Cardiac atrium fibroblast (primary cell): ENCODE data around the gene PDCD7. TPM values are rescaled to one million over a fixed set of nuclear protein-coding genes. Genes with fewer than 3 reads are reported as not detected.

ENCODE experiments used
- total RNA-seq: library from RNA; depleted of rRNA; stranded (reverse); fragments of >200 nt; gene quantifications from 2 replicates; pipeline ENCODE4 v1.2.3, GENCODE V29; 2015

PDCD7 gene, protein sequence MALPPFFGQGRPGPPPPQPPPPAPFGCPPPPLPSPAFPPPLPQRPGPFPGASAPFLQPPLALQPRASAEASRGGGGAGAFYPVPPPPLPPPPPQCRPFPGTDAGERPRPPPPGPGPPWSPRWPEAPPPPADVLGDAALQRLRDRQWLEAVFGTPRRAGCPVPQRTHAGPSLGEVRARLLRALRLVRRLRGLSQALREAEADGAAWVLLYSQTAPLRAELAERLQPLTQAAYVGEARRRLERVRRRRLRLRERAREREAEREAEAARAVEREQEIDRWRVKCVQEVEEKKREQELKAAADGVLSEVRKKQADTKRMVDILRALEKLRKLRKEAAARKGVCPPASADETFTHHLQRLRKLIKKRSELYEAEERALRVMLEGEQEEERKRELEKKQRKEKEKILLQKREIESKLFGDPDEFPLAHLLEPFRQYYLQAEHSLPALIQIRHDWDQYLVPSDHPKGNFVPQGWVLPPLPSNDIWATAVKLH
- total RNA-seq = 12.1 and 16.5 TPM in 2 replicates

GRCh38 chr15:65133548-65134200 is at the start of gene PDCD7:
Gene PDCD7, minus strand, starts transcription at chr15:65133808. Its CDS starts 27 bp downstream, at chr15:65133781.

DNA sequence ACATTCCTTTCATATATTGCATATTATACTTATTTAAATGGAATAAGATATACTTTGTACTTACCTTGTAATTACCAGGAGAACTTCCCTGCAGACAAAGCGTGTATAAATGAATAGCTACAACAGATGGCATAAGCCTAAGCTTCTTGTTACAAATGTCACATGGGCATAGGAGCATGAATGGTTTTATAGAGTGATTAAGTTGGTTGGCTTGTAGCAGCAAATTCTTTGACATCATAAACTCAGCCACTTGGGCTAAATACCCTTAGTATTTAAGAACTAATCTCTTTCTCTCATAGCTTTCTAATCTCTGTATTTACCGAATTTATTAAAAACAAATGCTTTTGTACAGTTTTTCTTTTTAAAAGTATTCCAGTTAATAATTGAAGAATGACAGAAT is 18.5 kb downstream of the PDCD7 start, which contains the start of gene UBAP1L:
Gene UBAP1L, minus strand, starts transcription at position 115 of the 400 bp plus-strand sequence. CDS start 8,985 bp downstream, outside the sequence.

GRCh38 chr15:65076486-65077290 is 56.9 kb downstream of the PDCD7 start, which contains the start of gene KBTBD13:
Gene KBTBD13, plus strand, starts transcription at chr15:65076746. Its CDS starts 70 bp downstream, at chr15:65076816.

DNA sequence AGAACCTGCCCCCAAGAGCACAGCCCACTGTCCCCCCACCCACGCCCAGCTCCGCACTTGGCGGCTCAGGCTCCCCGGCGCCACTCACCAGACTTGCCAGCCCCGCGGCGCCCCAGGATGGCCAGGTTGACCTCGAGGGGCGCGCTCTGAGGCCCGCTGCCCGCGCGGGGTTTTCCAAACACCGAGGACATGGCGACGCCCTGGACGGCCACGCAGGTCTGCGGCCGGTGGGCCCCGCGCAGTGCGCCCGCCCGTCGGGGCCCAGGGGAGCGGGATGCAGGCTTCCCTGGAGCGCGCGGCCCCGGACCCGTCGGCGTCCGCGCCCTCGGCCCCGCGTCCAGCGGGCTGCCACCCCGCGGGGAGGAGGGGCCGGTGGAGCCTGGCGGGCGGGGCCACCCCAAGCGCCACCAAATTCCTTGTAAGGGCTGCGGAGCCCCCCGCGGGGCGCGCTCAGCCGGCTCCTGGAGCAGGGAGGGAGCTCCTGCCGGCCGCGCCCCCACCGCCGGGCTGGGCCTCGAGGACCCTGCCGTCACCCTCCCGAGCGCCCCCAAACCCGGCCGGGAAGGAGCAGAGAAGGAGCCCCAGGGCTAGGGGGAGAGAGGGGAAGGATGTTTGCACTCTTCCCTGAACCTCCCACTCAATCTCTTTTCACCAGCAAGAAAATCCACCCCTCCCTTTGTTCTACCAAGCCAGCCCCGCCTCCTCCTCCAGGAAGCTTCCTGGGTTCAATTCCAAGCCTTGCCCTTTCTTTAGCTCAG is 65.8 kb downstream of the PDCD7 start, which contains the start of gene RASL12:
Gene RASL12, minus strand, starts transcription at position 347 of the 758 bp plus-strand sequence. Its CDS starts 156 bp downstream, at position 191.

Other genes starting within 250 kb of the PDCD7 start
- 2.3 and 5.4 TPM in 2 replicates for gene ANKDD1A, start 221.9 kb downstream of the PDCD7 start, total RNA-seq
- gene SPG21, start 143.9 kb downstream of the PDCD7 start, total RNA-seq = 45.3 and 48.9 TPM in 2 replicates
- 19.0 and 20.9 TPM in 2 replicates for gene MTFMT, start 104.2 kb downstream of the PDCD7 start, total RNA-seq
- not detected in 2 replicates for gene SLC51B, start 88.4 kb downstream of the PDCD7 start, total RNA-seq
- gene RASL12, start 65.8 kb downstream of the PDCD7 start, total RNA-seq = 3.1 and 4.2 TPM in 2 replicates
- gene KBTBD13, start 57.1 kb downstream of the PDCD7 start, total RNA-seq = not detected in 2 replicates
- 0.16 and 0.36 TPM in 2 replicates for gene UBAP1L, start 18.6 kb downstream of the PDCD7 start, total RNA-seq
- gene CLPX, start 51.5 kb upstream of the PDCD7 start, total RNA-seq = 20.2 and 34.7 TPM in 2 replicates
- under 0.01 and 0.16 TPM in 2 replicates for gene CILP, start 77.7 kb upstream of the PDCD7 start, total RNA-seq
- 2.5 and 5.8 TPM in 2 replicates for gene PARP16, start 153.1 kb upstream of the PDCD7 start, total RNA-seq
- not detected in 2 replicates for gene RNU5A-1, start 162.2 kb upstream of the PDCD7 start, total RNA-seq
- gene RNU5B-1, start 170.9 kb upstream of the PDCD7 start, total RNA-seq = not detected in 2 replicates
- not detected in 2 replicates for gene IGDCC3, start 244.2 kb upstream of the PDCD7 start, total RNA-seq